KMS-11 (cell line): ENCODE results near the gene EIF3A.

ENCODE experiments used
- H2AFZ ChIP-seq: fragments of 200-600 bp; sonication (generic); 2 replicates; pipeline ENCODE4 v1.6.1; 2016; ENCODE audit warnings: antibody characterized with exemption, mixed run types, low read depth
- H3K27ac ChIP-seq: fragments of 200-600 bp; sonication (generic); 2 replicates; pipeline ENCODE4 v1.6.1; 2016; ENCODE audit warnings: mild to moderate bottlenecking, mixed run types
- H3K27me3 ChIP-seq: fragments of 200-600 bp; sonication (generic); 2 replicates; pipeline ENCODE4 v1.6.1; 2017; ENCODE audit warnings: mild to moderate bottlenecking, low read depth, mixed run types, moderate library complexity; ENCODE audit not compliant: insufficient read depth
- H3K36me3 ChIP-seq: fragments of 200-600 bp; sonication (generic); 2 replicates; pipeline ENCODE4 v1.6.1; 2017; ENCODE audit warnings: mild to moderate bottlenecking, mixed run types; ENCODE audit not compliant: insufficient read depth
- H3K4me1 ChIP-seq: fragments of 200-600 bp; sonication (generic); 2 replicates; pipeline ENCODE4 v1.6.1; 2016; ENCODE audit warnings: mild to moderate bottlenecking, low read depth, mixed run types; ENCODE audit not compliant: poor library complexity, severe bottlenecking
- H3K4me2 ChIP-seq: fragments of 200-600 bp; sonication (generic); 2 replicates; pipeline ENCODE4 v1.7.0; 2016; ENCODE audit warnings: mild to moderate bottlenecking, mixed run types
- H3K4me3 ChIP-seq: fragments of 200-600 bp; sonication (generic); IDR thresholded peaks from 2 replicates; pipeline ENCODE4 v1.6.1; 2017; ENCODE audit warnings: low read depth, low read length, mixed read lengths; ENCODE audit not compliant: insufficient read depth
- H3K79me2 ChIP-seq: fragments of 200-600 bp; sonication (generic); 2 replicates; pipeline ENCODE4 v1.6.1; 2016; ENCODE audit warnings: low read depth, mixed run types; ENCODE audit not compliant: insufficient read depth
- H3K9ac ChIP-seq: fragments of 200-600 bp; sonication (generic); 2 replicates; pipeline ENCODE4 v1.6.1; 2016; ENCODE audit warnings: mild to moderate bottlenecking, mixed run types
- H4K20me1 ChIP-seq: fragments of 200-600 bp; sonication (generic); 2 replicates; pipeline ENCODE4 v1.6.1; 2016; ENCODE audit warnings: mild to moderate bottlenecking, mixed run types; ENCODE audit not compliant: insufficient read depth
- TF ChIP-seq, protein P1 (sequence below): fragments of 200-600 bp; sonication (generic); conservative IDR thresholded peaks from 2 replicates; pipeline ENCODE4 v1.6.1; 2017; ENCODE audit warnings: low read depth, mild to moderate bottlenecking, antibody characterized with exemption, low read length, moderate library complexity, mixed read lengths

EIF3A gene

DNA sequence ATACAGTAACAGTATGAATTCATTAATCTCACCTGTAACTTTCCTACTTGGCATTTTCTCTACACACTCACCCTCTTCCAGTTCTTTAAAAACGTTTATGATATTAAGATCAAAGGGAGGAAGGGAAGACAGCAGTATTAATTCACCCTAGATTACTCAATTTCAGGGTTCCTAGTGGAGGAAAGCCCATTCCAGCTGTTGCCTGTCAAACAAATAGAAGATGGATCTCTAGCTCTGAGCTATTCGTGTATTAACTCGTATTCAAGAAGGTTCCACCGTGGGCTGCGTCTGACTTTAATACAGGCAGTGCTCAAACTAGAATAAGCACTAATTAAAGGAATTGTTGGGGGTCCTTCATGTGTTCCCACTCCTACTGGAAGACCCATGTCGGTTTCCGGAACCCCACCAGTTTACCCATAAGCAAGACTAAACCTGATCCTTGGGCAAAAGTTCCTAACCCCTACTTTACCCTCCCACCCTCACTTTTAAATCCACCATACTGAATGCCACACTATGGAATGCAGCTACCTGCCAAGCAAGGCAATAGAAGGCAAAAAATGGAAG lies 49.0 kb downstream of the EIF3A start:
- Histone ChIP-seq H3K9ac (peak overlapping the region; percentile 60; the same call in 1 of the 2 replicates), H2AFZ (no peak overlapping the region), H3K4me1 (peaks cover 33% of the 10 kb centered on the region), H3K36me3 (peaks cover 17% of the 10 kb centered on the region), H4K20me1 (peaks cover 16% of the 10 kb centered on the region; the same call in 1 of the 2 replicates), H3K4me3 (no peak overlapping the region), H3K79me2 (peaks cover 22% of the 10 kb centered on the region; the same call in 1 of the 2 replicates), H3K27ac (peak overlapping the region; percentile 73; the same call in 1 of the 2 replicates), H3K4me2 (peak overlapping the region; percentile 98), H3K27me3 (no peaks in the 10 kb centered on the region)
- TF ChIP-seq, protein P1, sequence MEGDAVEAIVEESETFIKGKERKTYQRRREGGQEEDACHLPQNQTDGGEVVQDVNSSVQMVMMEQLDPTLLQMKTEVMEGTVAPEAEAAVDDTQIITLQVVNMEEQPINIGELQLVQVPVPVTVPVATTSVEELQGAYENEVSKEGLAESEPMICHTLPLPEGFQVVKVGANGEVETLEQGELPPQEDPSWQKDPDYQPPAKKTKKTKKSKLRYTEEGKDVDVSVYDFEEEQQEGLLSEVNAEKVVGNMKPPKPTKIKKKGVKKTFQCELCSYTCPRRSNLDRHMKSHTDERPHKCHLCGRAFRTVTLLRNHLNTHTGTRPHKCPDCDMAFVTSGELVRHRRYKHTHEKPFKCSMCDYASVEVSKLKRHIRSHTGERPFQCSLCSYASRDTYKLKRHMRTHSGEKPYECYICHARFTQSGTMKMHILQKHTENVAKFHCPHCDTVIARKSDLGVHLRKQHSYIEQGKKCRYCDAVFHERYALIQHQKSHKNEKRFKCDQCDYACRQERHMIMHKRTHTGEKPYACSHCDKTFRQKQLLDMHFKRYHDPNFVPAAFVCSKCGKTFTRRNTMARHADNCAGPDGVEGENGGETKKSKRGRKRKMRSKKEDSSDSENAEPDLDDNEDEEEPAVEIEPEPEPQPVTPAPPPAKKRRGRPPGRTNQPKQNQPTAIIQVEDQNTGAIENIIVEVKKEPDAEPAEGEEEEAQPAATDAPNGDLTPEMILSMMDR = no peak

DNA sequence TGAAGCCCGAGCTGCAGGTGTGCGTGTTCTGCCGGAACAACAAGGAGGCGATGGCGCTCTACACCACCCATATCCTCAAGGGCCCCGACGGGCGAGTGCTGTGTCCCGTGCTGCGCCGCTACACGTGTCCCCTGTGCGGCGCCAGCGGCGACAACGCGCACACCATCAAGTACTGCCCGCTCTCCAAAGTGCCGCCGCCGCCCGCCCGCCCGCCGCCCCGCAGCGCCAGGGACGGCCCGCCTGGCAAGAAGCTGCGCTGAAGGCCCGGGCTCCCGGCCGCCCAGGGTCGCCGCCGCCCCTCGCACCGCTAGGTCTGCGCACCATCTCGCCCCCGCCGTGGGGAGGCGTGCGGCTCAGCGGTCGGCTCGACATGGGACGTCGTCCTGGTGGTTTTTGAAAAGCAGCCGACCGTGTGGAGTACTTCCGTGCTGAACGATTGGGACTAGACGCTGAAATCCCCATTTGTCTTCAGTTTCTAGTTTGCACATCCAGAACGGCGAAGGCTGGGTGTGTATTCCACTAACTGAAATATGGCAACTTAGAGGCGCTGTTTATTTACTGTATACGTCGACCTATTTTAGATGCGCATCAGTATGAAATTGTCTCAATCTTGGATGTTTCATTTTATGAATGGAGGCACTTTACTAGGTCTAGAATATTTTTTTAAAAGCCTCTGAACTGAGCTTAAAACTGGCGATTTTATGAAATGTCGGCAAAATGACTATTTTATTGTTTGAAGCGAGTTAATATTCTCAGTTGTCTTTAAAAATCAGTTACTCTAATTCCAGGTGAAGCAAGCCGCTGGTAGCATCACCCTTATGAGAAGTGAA lies 50.0 kb downstream of the EIF3A start:
- Histone ChIP-seq H3K79me2 (peaks cover 14% of the 10 kb centered on the region; the same call in 1 of the 2 replicates), H3K27me3 (no peaks in the 10 kb centered on the region), H3K4me3 (no peak overlapping the region), H3K9ac (peak overlapping the region; percentile 60), H3K27ac (peak overlapping the region; percentile 73), H3K4me1 (peaks cover 33% of the 10 kb centered on the region), H2AFZ (peak overlapping the region; percentile 48), H4K20me1 (peaks cover 16% of the 10 kb centered on the region; the same call in 1 of the 2 replicates), H3K4me2 (peak overlapping the region; percentile 98), H3K36me3 (peaks cover 9% of the 10 kb centered on the region; the same call in 1 of the 2 replicates)
- TF ChIP-seq, protein P1 = no peak

DNA sequence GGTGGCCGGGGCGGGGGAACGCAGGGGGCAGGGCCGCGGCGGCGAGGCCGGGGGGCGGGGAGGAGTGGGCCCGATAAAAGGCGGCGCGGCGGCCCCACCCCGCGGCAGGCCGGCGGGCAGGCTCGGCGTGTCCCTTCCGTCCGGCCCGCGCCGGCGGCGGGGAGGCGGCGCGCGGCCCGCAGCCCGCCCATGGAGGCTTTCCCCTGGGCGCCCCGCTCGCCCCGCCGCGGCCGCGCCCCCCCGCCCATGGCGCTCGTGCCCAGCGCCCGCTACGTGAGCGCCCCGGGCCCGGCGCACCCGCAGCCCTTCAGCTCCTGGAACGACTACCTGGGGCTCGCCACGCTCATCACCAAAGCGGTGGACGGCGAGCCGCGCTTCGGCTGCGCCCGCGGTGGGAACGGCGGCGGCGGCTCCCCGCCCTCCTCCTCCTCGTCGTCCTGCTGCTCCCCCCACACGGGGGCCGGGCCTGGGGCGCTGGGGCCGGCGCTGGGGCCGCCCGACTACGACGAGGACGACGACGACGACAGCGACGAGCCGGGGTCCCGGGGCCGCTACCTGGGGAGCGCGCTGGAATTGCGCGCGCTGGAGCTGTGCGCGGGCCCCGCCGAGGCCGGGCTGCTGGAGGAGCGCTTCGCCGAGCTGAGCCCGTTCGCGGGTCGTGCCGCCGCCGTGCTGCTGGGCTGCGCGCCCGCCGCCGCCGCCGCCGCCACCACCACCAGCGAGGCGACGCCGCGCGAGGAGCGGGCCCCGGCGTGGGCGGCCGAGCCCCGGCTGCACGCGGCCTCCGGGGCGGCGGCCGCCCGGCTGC lies 50.8 kb downstream of the EIF3A start, which contains the start of gene NANOS1:
Gene NANOS1, plus strand, starts transcription at position 102 of the 808 bp plus-strand sequence. Its CDS starts 88 bp downstream, at position 190.
- Histone ChIP-seq H4K20me1 (peaks cover 16% of the 10 kb centered on the region; the same call in 1 of the 2 replicates), H3K4me1 (peaks cover 32% of the 10 kb centered on the region), H3K27ac (peak within 1 kb of the TSS; percentile 73), H2AFZ (peak within 1 kb of the TSS; percentile 48), H3K79me2 (peaks cover 14% of the 10 kb centered on the region; the same call in 1 of the 2 replicates), H3K9ac (peak within 1 kb of the TSS; percentile 60), H3K27me3 (no peaks in the 10 kb centered on the region), H3K4me3 (no peak within 1 kb of the TSS), H3K4me2 (peak within 1 kb of the TSS; percentile 98), H3K36me3 (peaks cover 9% of the 10 kb centered on the region; the same call in 1 of the 2 replicates)
- TF ChIP-seq, protein P1 = no peak
